NCI-H128 (cell line): ENCODE measurements around the gene BICRAL.
A peak's percentile ranks its signal among the peaks of the same experiment; 100 is the strongest.
"Not testable (repeated sequence)": the region's sequence is repeated elsewhere in the genome, so short reads cannot be mapped to it uniquely, and the experiment has no call there.

ENCODE experiments used
- DNase-seq: peaks from one replicate; lab custom pipeline; 2025; ENCODE audit not compliant: unreplicated experiment; lab: John Stamatoyannopoulos, UW

The BICRAL gene

DNA sequence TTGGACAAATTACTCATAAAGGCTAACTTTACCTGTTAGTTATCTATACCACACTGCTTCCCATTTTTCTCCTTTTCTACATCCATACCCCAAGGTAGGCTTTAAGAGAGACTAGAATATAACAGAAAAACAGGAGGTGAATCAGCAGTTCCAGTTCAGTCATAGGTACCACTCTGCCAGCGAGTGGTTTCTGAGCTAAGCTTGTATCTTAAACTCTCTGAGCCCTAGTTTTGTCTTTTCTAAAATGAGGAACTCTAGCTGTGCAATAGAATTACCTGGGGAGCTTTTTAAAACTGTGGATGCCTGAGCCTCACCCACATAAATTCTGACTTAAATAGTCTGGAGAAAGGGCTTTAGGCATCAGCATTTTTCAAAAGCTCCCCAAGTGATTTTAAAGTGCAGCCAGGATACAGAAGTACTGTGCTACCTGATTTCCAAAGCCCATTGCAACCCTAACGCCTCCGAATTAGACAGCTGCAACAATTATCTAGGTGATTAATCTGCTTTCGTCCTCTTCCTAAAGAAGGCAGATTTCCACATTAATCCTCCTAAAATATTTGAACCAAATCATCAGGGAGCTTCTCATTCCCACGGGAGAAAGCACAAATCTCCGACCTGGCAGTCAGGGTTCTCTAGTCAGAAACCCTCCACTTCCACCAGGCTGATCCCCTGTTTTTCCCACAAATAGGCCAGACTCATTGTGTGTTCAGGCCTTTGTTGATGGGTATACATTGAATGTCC is 60.2 kb downstream of the BICRAL start:
- DNase-seq: no peak

DNA sequence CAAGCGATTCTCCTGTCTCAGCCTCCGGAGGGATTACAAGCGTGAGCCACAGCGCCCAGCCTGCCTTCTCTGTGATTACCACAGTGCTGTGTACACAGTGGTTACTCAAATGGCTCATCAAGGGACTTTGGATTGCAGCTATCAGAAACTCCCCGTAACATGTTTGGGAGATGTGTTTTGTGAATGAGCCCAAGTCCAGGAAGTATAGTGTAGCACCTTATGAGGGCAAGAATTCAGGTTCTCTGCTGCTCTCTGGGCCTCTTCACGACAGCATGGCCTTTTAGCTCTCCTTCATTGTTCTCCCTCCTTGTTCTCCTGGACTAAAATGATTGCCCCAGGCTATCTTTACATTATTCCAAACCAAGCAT is 63.5 kb downstream of the BICRAL start:
- DNase-seq: no peak

DNA sequence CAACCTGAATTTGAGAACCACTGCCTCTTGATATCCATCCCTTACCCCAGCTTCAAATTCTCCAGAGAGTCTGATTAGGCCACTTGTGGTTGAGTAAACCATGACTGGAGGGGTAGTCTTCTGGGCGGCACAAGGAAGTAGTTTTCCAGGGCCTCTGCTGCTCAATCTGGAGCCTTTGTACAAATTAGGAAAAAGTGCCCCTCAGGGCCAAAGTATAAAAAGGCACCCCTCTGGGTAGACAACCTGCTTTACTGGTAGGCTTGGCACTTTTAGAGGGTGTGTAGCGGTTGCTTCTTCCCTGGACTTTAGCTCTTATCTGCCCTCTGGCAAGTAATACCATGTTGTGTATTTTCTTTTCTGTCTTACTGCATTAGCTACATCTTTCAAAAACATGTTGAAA is 64.7 kb downstream of the BICRAL start:
- DNase-seq: no peak

DNA sequence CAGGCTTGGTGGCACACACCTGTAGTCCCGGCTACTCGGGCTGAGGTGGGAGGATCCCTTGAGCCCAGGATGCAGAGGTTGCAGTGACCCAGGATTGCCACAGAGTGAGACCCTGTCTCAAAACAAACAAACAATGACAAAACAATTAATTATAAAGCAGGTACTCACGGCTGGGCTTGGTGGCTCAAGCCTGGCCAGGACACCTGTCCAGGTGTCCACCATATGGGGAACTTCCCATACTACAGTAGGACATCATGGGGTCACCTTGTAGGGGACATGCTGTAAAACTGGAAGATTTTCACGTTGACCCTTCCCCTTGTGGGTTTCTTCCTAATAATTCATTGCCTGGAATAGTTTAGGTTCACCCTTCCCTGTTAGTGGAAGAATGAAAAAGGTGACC is 66.8 kb downstream of the BICRAL start:
- DNase-seq: no peak

DNA sequence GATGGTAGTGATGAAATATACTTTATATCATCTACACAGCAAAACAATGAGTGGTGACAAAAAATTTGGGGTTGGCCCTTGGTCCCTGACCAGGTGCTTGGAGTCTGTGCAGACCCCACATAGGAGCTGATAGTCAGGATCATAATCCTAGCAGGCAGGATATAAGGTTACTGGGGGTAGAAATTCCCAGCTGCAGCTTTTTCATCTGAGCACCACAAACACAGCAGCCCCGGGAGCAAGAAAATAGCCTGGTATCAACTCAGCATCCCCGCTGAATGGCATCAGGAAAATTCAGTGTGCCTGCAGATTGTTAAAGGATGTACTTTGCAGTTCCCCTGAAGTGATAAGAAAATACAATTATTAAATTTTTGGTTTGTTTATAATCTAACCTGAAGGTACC is 69.7 kb downstream of the BICRAL start:
- DNase-seq: no peak

DNA sequence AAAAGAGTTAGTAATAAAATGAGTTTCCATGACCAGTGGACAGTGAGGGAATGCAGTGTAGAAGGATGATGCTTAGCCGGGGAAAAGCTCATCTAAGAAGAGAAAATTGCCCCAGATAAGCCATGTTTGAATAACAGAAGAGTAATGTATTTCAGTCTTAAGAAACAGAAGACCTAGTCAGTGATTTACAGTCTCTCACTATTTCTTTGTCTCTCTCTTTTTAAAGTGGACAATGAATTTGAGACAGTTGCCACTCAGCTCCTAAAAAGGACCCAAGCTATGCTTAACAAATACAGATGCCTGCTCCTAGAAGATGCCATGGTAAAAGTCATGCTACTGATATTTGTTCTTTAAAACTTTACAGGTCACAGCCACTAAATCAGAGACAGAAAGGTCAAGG is 78.2 kb downstream of the BICRAL start:
- no peak for DNase-seq

DNA sequence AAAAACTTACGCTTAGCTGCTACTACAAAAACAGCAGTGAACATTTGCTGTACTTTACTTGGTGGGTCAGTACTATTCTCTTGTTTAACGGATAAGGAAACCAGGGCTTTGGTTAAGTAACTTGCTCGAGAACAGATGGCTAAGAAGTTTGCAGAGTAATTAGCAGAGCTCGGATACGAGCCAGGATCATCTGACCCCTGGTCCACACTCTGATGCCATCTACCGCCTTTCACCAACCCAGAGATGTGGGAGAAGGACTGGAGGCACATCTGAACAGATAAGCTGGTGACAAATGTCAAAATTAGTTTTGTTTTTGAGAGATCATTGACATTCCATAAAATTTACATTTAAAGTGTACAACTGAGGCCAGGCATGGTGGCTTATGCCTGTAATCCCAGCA is 78.6 kb downstream of the BICRAL start:
- DNase-seq: no peak

DNA sequence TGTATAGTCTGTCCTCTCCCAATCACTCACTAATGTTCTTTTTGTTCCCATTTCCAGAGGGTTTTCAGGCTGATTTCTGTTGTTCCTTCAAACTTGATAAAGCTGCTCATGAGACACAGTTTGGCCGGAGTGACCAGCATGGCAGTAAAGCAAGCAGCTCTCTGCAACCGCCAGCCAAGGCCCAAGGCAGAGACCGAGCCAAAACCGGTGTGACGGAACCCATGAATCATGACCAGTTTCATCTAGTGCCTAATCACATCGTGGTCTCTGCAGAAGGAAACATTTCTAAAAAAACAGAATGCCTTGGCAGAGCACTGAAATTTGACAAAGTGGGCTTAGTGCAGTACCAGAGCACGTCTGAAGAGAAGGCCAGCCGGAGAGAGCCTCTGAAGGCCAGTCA is 82.8 kb downstream of the BICRAL start:
- DNase-seq: no peak

DNA sequence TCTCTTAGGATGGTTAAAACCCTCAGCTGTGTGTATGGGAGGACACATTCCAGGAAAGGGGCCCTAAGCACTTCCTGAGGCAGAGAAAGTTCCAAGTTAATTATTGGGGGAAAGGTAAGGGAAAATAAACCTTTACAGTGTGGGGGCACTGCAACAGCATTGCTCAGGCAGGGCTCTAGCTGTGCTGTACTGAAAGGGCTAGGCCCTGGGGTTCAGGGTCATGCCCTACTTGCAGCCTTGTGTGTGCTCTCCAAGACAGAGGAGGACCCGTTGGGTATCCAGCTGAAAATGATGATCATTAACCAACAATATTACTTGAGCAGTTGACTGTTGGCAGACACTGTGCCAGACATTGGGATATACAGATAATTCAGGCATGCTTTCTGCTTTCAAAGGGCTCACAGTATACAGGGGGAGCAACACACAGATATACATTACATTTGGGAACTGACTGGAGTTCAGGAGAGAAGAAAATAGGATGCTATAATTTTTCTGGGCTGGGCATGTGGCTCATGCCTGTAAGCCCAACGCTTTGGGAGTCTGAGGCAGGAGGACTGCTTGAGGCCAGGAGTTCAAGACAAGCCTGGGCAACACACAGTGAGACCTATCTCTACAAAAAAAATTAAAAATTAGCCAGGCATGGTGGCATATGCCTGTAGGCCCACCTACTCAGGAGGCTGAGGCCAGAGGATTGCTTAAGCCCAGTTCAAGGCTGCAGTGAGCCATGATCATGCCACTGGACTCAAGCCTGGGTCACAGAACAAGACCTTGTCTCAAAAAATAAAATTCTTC is 88.5 kb downstream of the BICRAL start:
- DNase-seq: no peak

DNA sequence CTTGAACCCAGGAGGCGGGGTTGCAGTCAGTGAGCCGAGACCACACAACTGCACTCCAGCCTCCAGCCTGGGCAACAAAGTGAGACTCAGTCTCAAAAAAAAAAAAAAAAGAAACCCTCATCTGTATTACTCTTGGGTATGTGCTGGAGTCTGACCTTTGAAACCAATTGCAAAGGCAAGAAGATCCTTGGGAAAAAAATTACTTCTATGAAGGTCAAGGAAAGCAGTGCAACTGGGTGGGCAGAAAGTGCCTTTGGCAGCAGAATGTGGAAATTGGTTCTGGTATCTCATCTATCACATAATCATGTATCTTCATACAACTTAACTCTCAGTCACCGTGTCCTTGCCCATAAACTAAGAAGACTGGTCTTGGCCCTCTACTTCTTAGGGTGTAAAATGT is 89.9 kb downstream of the BICRAL start:
- no peak for DNase-seq

DNA sequence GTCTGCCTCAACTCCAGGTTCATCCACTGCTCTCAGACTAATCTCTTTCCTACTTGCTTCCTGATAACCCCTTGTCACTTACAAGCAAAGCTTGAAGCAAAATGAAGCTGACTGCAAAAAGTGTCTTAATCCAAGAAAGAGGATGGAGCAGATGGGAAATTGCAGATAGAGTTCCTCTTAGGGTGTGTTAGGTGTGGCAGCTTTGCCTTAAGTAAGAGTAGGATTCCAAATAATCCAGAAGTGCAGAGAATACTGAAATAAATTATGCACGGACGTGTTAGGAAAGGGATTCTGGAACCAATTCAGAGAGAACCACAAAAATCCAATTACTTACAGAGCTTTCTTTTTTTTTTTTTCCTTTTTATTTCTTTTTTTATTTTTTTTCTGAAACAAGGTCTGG is 91.5 kb downstream of the BICRAL start:
- DNase-seq: no peak

DNA sequence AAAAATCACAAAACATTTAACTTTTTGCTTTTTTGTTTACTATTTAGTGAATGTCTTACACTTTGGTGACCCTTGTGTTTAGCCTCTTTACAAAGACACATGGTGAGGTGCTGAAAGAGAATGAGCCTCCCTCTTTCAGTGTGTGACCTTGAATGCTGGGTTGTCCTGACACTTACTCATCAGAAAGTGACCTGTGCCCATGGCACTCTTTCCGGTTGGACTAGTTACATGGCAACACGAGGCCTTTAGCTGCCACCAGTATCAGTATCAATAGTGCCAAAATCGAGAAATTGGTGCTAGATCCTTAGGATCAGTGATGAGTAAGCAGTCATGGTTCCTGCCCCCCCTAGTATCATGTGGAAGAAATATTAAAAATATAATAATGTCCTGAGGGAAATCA is 95.8 kb downstream of the BICRAL start:
- no peak for DNase-seq

DNA sequence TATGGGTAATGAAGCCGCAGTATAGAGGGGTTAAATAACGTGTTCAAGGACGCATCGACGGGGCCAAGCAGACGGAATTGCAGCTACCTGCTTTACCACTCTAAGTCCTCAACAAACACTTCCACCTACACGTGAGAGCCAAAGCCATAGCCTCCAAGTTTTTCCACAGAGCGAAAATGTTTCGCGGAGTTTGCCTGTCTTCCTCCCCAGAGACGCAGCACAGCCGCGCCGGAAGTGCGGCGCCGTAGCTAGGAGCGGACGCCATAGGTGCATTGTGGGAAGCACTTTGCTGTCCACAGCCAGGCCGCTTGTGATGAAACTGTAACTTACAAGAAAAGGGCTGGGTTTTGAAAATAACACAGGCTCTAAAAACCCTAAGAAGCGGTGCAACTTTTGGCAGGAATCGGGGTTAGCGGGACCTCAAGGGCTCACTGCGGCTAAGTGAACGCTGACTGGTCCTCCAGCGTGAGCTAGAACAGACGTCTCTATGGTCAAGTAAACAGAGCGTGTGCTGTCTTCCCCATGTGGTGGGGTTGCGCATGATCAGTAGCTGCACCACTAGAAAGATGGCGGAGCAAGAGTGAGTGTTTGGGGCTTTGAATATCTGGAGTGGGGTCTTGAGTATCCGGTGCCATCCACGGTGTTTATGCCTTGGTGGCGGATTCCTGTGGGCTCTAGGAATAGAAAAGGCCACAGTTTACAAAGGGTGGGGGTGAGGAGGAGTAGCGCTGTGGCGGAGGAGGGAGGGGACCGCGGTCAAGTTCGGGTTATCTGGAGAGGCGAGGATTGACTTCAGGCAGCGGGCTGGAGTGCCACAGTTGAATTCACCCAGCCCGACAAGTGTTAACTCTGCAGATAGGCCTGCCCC is 97.8 kb downstream of the BICRAL start, which contains the start of gene RPL7L1:
TSS of gene RPL7L1 (plus strand) at position 245 of the 868 bp plus-strand sequence. CDS start at position 540, 295 bp downstream.
- DNase-seq: peak; percentile 82

DNA sequence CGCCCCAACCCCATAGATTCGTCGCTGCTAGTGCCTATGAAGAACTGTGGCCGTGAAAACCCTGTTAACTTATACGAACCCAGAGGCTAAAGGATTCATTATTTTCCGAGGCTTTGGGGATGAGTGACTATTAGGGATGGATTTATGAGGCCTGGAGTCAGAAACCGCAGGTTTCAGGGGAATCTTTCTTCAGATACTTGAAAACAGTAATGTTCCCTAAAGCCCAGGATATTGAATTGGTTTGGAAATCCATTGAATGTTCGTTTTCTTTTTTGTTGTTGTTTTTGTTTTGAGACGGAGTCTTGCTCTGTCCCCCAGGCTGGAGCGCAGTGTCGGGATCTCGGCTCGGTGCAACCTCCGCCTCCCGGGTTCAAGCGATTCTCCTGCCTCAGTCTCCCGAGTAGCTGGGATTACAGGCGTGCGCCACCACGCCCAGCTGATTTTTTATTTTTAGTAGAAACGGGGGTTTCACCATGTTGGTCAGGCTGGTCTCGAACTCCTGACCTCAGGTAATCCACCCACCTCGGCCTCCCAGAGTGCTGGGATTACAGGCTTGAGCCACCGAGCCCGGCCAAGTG is 98.5 kb downstream of the BICRAL start:
- not testable (repeated sequence) for DNase-seq

DNA sequence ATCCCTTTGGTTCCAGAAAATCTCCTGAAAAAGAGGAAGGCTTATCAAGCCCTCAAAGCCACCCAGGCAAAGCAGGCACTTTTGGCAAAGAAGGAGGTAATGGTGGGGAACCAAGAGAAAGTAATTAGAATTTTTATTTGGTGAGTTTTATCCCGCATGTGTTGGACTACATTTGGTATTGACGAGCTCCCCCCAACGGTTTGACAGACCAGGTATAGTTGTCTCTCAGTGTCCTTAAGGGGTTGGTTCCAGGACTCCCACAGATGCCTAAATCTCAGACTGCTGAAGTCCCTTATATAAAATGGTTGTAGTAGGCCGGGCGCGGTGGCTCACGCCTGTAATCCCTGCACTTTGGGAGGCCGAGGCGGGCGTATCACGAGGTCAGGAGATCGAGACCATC is 99.0 kb downstream of the BICRAL start:
- not testable (repeated sequence) for DNase-seq

DNA sequence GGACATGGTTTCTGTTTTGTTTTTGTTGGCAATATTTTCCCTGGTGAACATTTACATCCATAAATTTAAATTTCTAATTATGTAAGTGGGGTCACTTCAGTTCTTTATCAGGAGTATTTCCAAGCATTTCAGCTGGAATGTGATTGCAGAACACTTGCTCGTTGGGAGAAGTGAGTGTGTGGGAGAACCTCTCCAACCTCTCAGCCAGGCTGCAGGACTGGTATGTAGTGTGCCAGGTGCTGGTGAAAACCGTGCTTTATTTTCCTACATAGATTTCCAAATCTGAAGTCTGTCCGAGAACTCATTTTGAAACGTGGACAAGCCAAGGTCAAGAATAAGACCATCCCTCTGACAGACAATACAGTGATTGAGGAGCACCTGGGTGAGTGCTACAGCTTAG is 103.8 kb downstream of the BICRAL start:
- no peak for DNase-seq

DNA sequence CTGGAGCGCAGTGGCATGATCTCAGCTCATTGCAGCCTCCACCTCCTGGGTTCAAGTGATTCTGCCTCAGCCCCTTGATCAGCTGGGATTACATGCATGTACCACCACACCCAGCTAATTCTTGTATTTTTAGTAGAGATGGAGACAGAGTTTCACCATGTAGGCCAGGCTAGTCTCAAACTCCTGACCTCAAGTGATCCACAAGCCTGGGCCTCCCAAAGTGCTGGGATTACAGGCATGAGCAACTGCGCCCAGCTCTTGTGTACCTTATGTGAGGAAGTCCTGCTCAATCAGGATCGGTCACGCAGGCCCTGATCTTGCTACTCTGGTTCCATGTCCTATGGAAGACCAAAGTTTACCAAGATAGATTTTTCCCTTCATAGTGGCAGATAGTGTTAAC is 106.3 kb downstream of the BICRAL start:
- not testable (repeated sequence) for DNase-seq

DNA sequence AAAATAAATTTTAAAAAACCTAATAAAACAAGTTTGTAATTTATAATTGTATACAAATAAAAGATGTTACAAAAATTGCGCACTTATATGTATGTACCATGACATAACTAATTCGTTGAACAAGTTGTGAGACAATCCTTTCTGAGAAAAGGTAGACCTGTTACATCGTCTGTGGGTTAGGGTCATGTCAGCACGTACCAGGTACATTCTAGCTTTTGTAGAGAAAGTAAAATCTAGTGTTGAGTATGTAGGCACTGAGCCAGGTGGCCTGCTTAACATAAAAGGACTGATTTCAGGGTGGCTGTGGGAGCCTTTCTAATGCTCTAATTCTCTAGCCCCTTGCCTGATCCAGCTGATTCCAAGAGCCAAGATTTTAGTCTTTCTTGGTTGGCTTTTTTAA is 108.0 kb downstream of the BICRAL start:
- no peak for DNase-seq

DNA sequence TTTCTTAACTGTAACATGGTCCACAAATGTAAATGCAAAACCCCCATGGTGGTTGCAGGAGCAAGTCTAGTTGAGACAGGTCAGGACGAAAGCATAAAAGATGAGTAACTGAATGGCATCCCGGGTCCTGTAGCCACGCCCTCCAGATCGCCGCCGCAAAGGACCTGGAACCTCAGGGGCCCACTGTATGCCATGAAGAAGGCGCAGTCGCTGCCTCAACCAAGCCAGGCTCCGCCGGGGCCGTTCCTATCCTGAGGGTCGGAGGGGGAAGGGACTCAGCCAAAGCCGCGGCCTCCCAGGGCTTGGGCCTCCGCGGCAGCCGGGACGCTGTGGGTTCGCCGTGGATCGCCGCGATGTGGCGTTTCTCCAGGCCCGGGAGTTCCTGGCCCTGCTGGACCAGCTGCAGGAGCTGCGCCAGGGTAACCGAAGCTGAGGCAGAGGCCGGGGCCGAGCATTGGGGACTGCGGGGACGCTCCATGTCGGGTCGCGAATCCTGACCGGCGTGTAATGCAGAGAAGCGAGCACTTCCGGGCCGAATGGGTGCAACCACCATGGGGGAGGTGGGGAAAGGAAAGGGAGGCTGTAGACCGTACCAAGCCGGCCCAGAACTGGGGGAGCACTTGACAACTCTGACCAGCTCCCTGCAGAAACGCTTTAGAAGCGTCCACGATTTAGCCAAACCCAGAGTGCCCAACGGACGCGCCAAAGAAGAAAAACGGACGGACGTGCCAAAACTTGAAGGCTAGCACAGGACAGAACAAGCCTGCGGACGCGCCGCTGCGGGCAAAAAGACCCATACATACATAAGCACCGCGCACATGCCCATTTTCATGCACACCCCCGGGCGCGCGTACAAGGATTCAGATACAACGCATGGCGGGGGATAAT is 108.7 kb downstream of the BICRAL start:
- peak; percentile 81 for DNase-seq

DNA sequence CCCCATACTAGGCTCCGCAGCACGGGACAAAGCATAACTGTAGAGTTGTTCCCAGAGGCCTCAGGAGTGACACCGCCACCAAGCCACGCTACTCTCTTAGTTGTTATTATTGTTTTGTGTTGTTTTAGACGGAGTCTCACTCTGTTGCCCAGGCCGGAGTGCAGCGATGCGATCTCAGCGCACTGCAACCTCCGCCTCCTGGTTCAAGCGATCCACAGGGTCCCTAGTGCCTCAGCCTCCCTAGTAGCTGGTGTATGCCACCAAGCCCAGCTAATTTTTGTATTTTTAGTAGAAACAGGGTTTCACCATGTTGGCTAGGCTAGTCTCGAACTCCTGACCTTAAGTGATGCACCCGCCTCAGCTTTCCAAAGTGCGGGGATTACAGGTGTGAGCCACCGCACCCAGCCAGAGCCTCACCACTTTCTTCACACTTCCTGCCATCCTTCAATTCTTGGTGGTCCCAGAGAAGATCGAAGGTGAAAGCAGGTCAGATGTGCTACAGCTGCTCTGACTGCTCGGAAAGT is 109.4 kb downstream of the BICRAL start:
- DNase-seq: no peak
